MM.1S (cell line): ENCODE results near the gene TRPV5.

Source experiments
- DNase-seq: peaks from one replicate; pipeline ENCODE4 v3.0.0-alpha.2; 2015
- H2AFZ ChIP-seq: fragments of 300-600 bp; sonication (generic); 2 replicates; pipeline ENCODE4 v1.6.0; 2016; ENCODE audit warnings: antibody characterized with exemption, low read length
- H3F3A ChIP-seq: fragments of 300-600 bp; sonication (generic); 2 replicates; pipeline ENCODE4 v1.6.1; 2016; ENCODE audit warnings: mild to moderate bottlenecking, antibody characterized with exemption, low read length, moderate library complexity, mixed read lengths; ENCODE audit not compliant: insufficient read depth
- H3K27ac ChIP-seq: fragments of 300-600 bp; sonication (generic); 2 replicates; pipeline ENCODE4 v1.5.1; 2016; ENCODE audit warnings: mild to moderate bottlenecking, low read length
- H3K27me3 ChIP-seq: fragments of 300-600 bp; sonication (generic); replicated peaks from 2 replicates; pipeline ENCODE4 v1.6.0; 2016; ENCODE audit warnings: low read length; ENCODE audit not compliant: insufficient read depth
- H3K36me3 ChIP-seq: fragments of 300-600 bp; sonication (generic); replicated peaks from 2 replicates; pipeline ENCODE4 v1.6.1; 2016; ENCODE audit warnings: mild to moderate bottlenecking, low read length, mixed read lengths; ENCODE audit not compliant: insufficient read depth
- H3K4me1 ChIP-seq: fragments of 300-600 bp; sonication (generic); 2 replicates; pipeline ENCODE4 v1.6.1; 2016; ENCODE audit warnings: low read length, mixed read lengths
- H3K4me2 ChIP-seq: fragments of 300-600 bp; sonication (generic); 2 replicates; pipeline ENCODE4 v1.6.0; 2016; ENCODE audit warnings: low read depth, low read length
- H3K4me3 ChIP-seq: fragments of 300-600 bp; sonication (generic); 2 replicates; pipeline ENCODE4 v1.5.1; 2016; ENCODE audit warnings: low read length, mixed read lengths
- H3K79me2 ChIP-seq: fragments of 300-600 bp; sonication (generic); 2 replicates; pipeline ENCODE4 v1.6.1; 2016; ENCODE audit warnings: mixed run types, low read length, mixed read lengths
- H3K9ac ChIP-seq: fragments of 300-600 bp; sonication (generic); 2 replicates; pipeline ENCODE4 v1.6.1; 2016; ENCODE audit warnings: low read length, mixed read lengths
- H3K9me2 ChIP-seq: fragments of 300-600 bp; sonication (generic); replicated peaks from 2 replicates; pipeline ENCODE4 v1.6.1; 2016; ENCODE audit warnings: mild to moderate bottlenecking, low read length, mixed read lengths; ENCODE audit not compliant: insufficient read depth
- H3K9me3 ChIP-seq: fragments of 300-600 bp; sonication (generic); replicated peaks from 2 replicates; pipeline ENCODE4 v1.6.1; 2016; ENCODE audit warnings: mild to moderate bottlenecking, low read length, mixed read lengths; ENCODE audit not compliant: insufficient read depth
- H4K20me1 ChIP-seq: fragments of 300-600 bp; sonication (generic); 2 replicates; pipeline ENCODE4 v1.6.1; 2016; ENCODE audit warnings: mild to moderate bottlenecking, low read length, moderate library complexity, mixed read lengths; ENCODE audit not compliant: insufficient read depth
- EZH2 ChIP-seq: fragments of 300-600 bp; sonication (generic); optimal IDR thresholded peaks from 2 replicates; pipeline ENCODE3; 2017; ENCODE audit warnings: low read depth, mild to moderate bottlenecking, antibody characterized with exemption, low read length, mixed read lengths
- EZH2phosphoT487 ChIP-seq: fragments of 300-600 bp; sonication (generic); IDR thresholded peaks from 2 replicates; pipeline ENCODE4 v1.6.1; 2018; ENCODE audit warnings: antibody characterized with exemption, low read length
- TF ChIP-seq, protein P1 (sequence below): fragments of 300-600 bp; sonication (generic); IDR thresholded peaks from 2 replicates; pipeline ENCODE4 v1.5.1; 2016; ENCODE audit warnings: antibody characterized with exemption, low read length, mixed read lengths

Gene TRPV5

DNA sequence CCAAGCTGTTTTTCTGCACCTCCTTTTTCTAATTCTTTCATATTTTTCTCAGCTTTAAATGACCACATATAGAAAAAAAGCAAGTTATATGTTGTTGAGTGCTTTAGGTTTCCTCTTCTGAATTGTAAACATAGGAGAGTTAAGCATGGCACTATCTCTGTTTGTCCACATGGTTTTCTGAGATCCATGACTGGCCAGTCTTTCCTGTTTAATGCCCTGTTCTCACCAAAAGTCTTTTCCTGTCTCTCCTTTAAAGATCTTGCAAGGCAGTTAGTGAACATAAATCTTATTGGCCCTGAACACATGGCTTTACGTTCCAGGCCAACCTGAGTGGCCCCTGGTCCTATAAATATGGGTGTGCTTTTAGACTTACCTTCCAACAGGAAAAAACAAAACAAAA, 19.4 kb downstream of the TRPV5 start:
- H3K9me2 ChIP-seq: no peaks in the 10 kb centered on the region
- DNase-seq: no peak
- H3K27me3 ChIP-seq: no peaks in the 10 kb centered on the region

DNA sequence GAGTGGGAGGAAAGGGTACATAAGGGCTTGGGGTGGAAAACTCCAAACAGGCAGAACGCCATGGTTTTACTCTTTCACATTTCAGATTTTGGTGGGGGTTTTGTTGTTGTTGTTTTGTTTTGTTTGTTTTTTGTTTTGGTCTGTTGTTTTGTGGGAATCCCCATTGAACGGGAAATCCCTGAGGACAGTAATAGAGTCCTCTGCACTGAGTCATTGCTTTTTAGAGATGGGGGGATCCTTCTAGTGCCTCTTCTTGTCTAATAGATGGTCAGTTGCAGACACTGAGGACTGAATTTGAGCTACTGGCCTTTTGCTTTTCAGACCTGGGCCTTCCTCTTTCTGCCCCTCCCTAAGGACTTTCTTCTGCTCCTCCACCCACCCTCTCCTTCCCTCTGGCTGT, 20.0 kb downstream of the TRPV5 start:
- no peaks in the 10 kb centered on the region for H3K79me2 ChIP-seq
- no peak for DNase-seq
- no peaks in the 10 kb centered on the region for H3K9me2 ChIP-seq
- no peak overlapping the region for H3K9ac ChIP-seq
- H4K20me1 ChIP-seq: no peaks in the 10 kb centered on the region
- TF ChIP-seq, protein P1, sequence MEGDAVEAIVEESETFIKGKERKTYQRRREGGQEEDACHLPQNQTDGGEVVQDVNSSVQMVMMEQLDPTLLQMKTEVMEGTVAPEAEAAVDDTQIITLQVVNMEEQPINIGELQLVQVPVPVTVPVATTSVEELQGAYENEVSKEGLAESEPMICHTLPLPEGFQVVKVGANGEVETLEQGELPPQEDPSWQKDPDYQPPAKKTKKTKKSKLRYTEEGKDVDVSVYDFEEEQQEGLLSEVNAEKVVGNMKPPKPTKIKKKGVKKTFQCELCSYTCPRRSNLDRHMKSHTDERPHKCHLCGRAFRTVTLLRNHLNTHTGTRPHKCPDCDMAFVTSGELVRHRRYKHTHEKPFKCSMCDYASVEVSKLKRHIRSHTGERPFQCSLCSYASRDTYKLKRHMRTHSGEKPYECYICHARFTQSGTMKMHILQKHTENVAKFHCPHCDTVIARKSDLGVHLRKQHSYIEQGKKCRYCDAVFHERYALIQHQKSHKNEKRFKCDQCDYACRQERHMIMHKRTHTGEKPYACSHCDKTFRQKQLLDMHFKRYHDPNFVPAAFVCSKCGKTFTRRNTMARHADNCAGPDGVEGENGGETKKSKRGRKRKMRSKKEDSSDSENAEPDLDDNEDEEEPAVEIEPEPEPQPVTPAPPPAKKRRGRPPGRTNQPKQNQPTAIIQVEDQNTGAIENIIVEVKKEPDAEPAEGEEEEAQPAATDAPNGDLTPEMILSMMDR: no peak
- TF ChIP-seq EZH2phosphoT487 (no peak), EZH2 (no peak)
- H3K27ac ChIP-seq: no peak overlapping the region
- H3K36me3 ChIP-seq: no peaks in the 10 kb centered on the region
- H3K4me1 ChIP-seq: no peaks in the 10 kb centered on the region
- no peaks in the 10 kb centered on the region for H3F3A ChIP-seq
- H3K9me3 ChIP-seq: no peaks in the 10 kb centered on the region
- no peak overlapping the region for H3K4me3 ChIP-seq
- no peak overlapping the region for H2AFZ ChIP-seq
- no peaks in the 10 kb centered on the region for H3K27me3 ChIP-seq
- H3K4me2 ChIP-seq: no peak overlapping the region

More for the DNA sequence above, 19.4 kb downstream of the TRPV5 start:
- Histone ChIP-seq H3K9me3 (no peaks in the 10 kb centered on the region), H3K4me3 (no peak overlapping the region), H3F3A (no peaks in the 10 kb centered on the region), H4K20me1 (no peaks in the 10 kb centered on the region), H3K9ac (no peak overlapping the region), H3K27ac (no peak overlapping the region), H3K4me2 (no peak overlapping the region), H3K36me3 (no peaks in the 10 kb centered on the region), H3K79me2 (no peaks in the 10 kb centered on the region), H2AFZ (no peak overlapping the region), H3K4me1 (no peaks in the 10 kb centered on the region)
- TF ChIP-seq EZH2 (no peak), EZH2phosphoT487 (no peak)
- TF ChIP-seq, protein P1: no peak

DNA sequence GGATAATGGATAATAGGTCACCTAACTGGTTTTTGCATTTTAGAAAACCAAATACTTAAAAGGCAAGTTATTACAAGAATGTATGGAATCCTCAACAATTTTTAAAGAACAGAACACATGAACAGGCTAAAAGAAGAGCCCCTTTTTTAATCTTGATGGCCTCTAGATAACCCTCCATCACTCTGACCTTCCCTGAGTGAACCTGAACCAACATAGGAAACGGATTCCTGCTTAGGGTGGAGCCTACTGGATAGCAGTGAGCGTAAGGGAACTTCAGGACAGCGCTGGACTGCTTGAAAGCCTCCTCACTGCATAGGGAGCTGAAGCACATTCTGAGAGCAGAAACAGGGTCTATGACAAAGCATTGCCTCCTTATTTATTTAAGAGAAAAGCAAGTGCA, 20.5 kb downstream of the TRPV5 start:
- Histone ChIP-seq H3K9ac (no peak overlapping the region), H4K20me1 (no peaks in the 10 kb centered on the region), H3K27ac (no peak overlapping the region), H3K4me3 (no peak overlapping the region), H2AFZ (no peak overlapping the region), H3K9me2 (no peaks in the 10 kb centered on the region), H3K36me3 (no peaks in the 10 kb centered on the region), H3K79me2 (no peaks in the 10 kb centered on the region), H3K27me3 (no peaks in the 10 kb centered on the region), H3F3A (no peaks in the 10 kb centered on the region), H3K4me1 (no peaks in the 10 kb centered on the region), H3K4me2 (no peak overlapping the region), H3K9me3 (no peaks in the 10 kb centered on the region)
- TF ChIP-seq EZH2phosphoT487: no peak
- no peak for TF ChIP-seq EZH2
- TF ChIP-seq, protein P1: no peak
- DNase-seq: no peak
